K562 (cell line): ENCODE measurements around the gene ENTPD8. TPM values are rescaled to one million over a fixed set of nuclear protein-coding genes. Genes with fewer than 3 reads are reported as not detected.
A peak's percentile ranks its signal among the peaks of the same experiment; 100 is the strongest.

Experiments used
- CCNT2 ChIP-seq: IDR thresholded peaks from 2 replicates; pipeline ENCODE4 v1.6.1; 2011; ENCODE audit warnings: borderline replicate concordance, low read depth, mild to moderate bottlenecking, moderate library complexity, mixed read lengths, low read length; ENCODE audit not compliant: insufficient read length; ENCODE audit errors: extremely low read depth
- DDX20 ChIP-seq: fragments of 450-650 bp; IDR thresholded peaks from 2 replicates; pipeline ENCODE4 v1.6.1; 2016; ENCODE audit warnings: missing genetic modification characterization, low read depth, mild to moderate bottlenecking, missing compliant biosample characterization, moderate library complexity
- E2F6 ChIP-seq, 2 experiments: IDR thresholded peaks; 2 replicates each; pipeline ENCODE4 v1.6.1; 2011; ENCODE audit warnings: borderline replicate concordance in 1 of 2, control low read depth in 1 of 2, low read depth in 1 of 2, low read length in 1 of 2, mild to moderate bottlenecking in 1 of 2, mixed read lengths in 1 of 2, moderate library complexity in 1 of 2; ENCODE audit not compliant: insufficient read depth in 1 of 2, insufficient read length in 1 of 2, poor library complexity in 1 of 2, severe bottlenecking in 1 of 2; ENCODE audit errors: extremely low read depth in 1 of 2
- ERF ChIP-seq: fragments of 450-650 bp; formaldehyde crosslinking; IDR thresholded peaks from 2 replicates; pipeline ENCODE4 v1.4.0; 2020; ENCODE audit warnings: mild to moderate bottlenecking, mixed read lengths
- HNRNPUL1 ChIP-seq: fragments of 200-400 bp; formaldehyde crosslinking; IDR thresholded peaks from 2 replicates; pipeline ENCODE4 v1.6.1; 2017; ENCODE audit warnings: low read length
- JUN ChIP-seq, 2 experiments: sonication (generic) in 1 of 2; formaldehyde crosslinking in 1 of 2; IDR thresholded peaks; 2 replicates each; pipeline versions ENCODE4 v1.6.1 to v1.8.0; 2012 to 2022; ENCODE audit warnings: borderline replicate concordance in 2 of 2, mild to moderate bottlenecking in 2 of 2, improper control_type of control experiment in 1 of 2, low read depth in 1 of 2, low read length in 1 of 2, missing genetic modification reagents in 1 of 2
- KHSRP ChIP-seq: fragments of 450-650 bp; IDR thresholded peaks from 2 replicates; pipeline ENCODE4 v1.6.1; 2017
- MAX ChIP-seq: sonication (generic); formaldehyde crosslinking; IDR thresholded peaks from 2 replicates; pipeline ENCODE4 v1.9.0; 2022; ENCODE audit warnings: mild to moderate bottlenecking, missing genetic modification reagents
- MEIS2 ChIP-seq: fragments of 450-650 bp; IDR thresholded peaks from 2 replicates; pipeline ENCODE4 v1.6.1; 2014; ENCODE audit warnings: mild to moderate bottlenecking; ENCODE audit not compliant: partially characterized antibody
- U2AF1 ChIP-seq: fragments of 200-400 bp; formaldehyde crosslinking; optimal IDR thresholded peaks from 2 replicates; pipeline ENCODE3; 2017; ENCODE audit warnings: mild to moderate bottlenecking, low read depth, low read length, moderate library complexity
- ZBTB40 ChIP-seq, 2 experiments: fragments of 450-650 bp in 1 of 2; sonication (generic) in 1 of 2; formaldehyde crosslinking in 1 of 2; IDR thresholded peaks; 2 replicates each; pipeline versions ENCODE4 v1.7.1 to v1.9.0; 2016 to 2022; ENCODE audit warnings: inconsistent platforms in 1 of 2, mild to moderate bottlenecking in 1 of 2, missing genetic modification reagents in 1 of 2
- ZNF444 ChIP-seq: fragments of 250-450 bp; sonication (Bioruptor Pico); IDR thresholded peaks from 2 replicates; pipeline ENCODE4 v1.4.0; 2020; ENCODE audit warnings: mild to moderate bottlenecking, moderate library complexity
- ZNF695 ChIP-seq: fragments of 450-650 bp; formaldehyde crosslinking; IDR thresholded peaks from 2 replicates; pipeline ENCODE4 v1.4.0; 2020; ENCODE audit warnings: mild to moderate bottlenecking, moderate library complexity
- polyA plus RNA-seq, 8 experiments: library from polyadenylated mRNA; depleted of rRNA in 4 of 8; stranded (reverse) in 5 of 8; unstranded in 3 of 8; fragments of >200 nt; fragmentation: Nextera tagmentation in 2 of 8; fragmentation: Illumina TruSeq in 1 of 8; extraction: Ambion mirVana in 2 of 8; extraction: Trizol in 1 of 8; gene quantifications; 2 replicates each; pipeline versions ENCODE4 v1.2.1 to v1.2.3, GENCODE V29; 2011 to 2014; ENCODE audit warnings: inconsistent platforms in 1 of 8, missing spikeins in 1 of 8
- total RNA-seq, 7 experiments: library from RNA; depleted of rRNA in 6 of 7; stranded (reverse); fragments of >200 nt in 6 of 7; fragmentation: Illumina TruSeq in 2 of 7; extraction: Trizol in 2 of 7; gene quantifications; 2 replicates each; pipeline versions ENCODE4 v1.2.1 to v1.2.3, GENCODE V29; 2011 to 2021; ENCODE audit warnings: low replicate concordance in 1 of 7
- TF ChIP-seq, protein P1 (sequence below): fragments of 450-650 bp; IDR thresholded peaks from 2 replicates; pipeline ENCODE4 v1.6.1; 2016; ENCODE audit warnings: missing biosample characterization, missing genetic modification characterization

The ENTPD8 gene
- total and polyA plus RNA-seq, 9 of the 15 experiments (the other 6 are each of a cell fraction or from before 2014, with no cell fraction given): 0.06 to 0.27 (median 0.19) TPM; not detected in 5

DNA sequence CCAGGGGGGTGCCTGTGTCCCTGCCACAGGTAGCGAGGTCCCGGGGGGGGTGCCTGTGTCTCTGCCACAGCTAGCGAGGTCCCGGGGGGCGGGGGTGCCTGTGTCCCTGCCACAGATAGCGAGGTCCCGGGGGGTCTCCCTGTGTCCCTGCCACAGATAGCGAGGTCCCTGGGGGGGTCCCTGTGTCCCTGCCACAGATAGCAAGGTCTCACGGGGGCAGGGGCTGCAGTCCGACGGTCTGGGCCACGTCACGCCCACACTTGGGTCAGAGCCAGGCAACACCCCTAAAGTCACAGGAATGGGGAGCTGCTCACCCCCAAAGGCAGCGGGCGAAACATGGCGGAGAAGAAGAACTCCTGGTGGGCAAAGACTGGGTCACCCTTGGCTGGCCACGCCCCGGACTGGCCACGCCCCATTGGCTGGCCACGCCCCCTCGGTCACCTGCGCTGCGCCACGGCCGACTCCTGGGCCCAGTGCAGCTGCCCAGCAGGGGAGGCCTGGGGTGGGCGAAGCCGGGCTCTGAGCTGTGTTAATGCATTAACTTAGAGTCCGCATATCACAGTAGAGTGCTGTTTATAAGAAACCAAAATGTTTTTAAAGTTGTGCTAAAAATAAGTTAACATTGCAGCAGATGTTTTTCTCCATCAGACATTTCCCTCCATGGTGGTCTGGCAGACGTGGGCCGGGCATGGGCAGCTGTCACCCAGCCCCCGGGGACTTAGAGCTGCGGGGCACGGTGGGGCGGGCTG is 11.0 kb downstream of the ENTPD8 start (continued):
- TF ChIP-seq, protein P1, sequence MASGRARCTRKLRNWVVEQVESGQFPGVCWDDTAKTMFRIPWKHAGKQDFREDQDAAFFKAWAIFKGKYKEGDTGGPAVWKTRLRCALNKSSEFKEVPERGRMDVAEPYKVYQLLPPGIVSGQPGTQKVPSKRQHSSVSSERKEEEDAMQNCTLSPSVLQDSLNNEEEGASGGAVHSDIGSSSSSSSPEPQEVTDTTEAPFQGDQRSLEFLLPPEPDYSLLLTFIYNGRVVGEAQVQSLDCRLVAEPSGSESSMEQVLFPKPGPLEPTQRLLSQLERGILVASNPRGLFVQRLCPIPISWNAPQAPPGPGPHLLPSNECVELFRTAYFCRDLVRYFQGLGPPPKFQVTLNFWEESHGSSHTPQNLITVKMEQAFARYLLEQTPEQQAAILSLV: no peak
- no peak for TF ChIP-seq MEIS2
- no peak for TF ChIP-seq JUN (IDR thresholded peaks at IDR 0.05; ENCODE audit: borderline replicate concordance, low read depth, low read length)
- TF ChIP-seq JUN (CRISPR knock-in tag; IDR thresholded peaks at IDR 0.05; ENCODE audit: borderline replicate concordance): no peak
- no peak for TF ChIP-seq DDX20 (tag)
- peak in 1 of 2 experiments; percentile 17 for TF ChIP-seq E2F6 (IDR thresholded peaks at IDR 0.05; ENCODE audit: borderline replicate concordance in 1 of 2, extremely low read depth in 1 of 2, insufficient read depth in 1 of 2, insufficient read length in 1 of 2, low read depth in 1 of 2, low read length in 1 of 2, poor library complexity in 1 of 2, severe bottlenecking in 1 of 2)
- TF ChIP-seq ERF: no peak
- no peak for TF ChIP-seq ZBTB40 (IDR thresholded peaks at IDR 0.05)
- TF ChIP-seq ZBTB40 (CRISPR knock-in tag; IDR thresholded peaks at IDR 0.05): no peak
- TF ChIP-seq CCNT2: peak; percentile 71
- TF ChIP-seq ZNF695: no peak
- TF ChIP-seq KHSRP: no peak
- TF ChIP-seq U2AF1: no peak
- TF ChIP-seq ZNF444 (CRISPR knock-in tag): no peak
- no peak for TF ChIP-seq HNRNPUL1
- TF ChIP-seq MAX (CRISPR knock-in tag): peak; percentile 45; the same call in 1 of the 2 replicates
